Thyroid gland (tissue), 4 donors: ENCODE data around the gene ADAMTS12.

Experiments
- POLR2A ChIP-seq, 2 donors: fragments of 450-650 bp; IDR thresholded peaks; one replicate each; pipeline ENCODE4 v1.6.1; 2017; ENCODE audit warnings: antibody characterized with exemption in 2 of 2, mild to moderate bottlenecking in 2 of 2, moderate library complexity in 1 of 2
- TF ChIP-seq, protein P1 (sequence below), 6 experiments: fragments of 200-600 bp in 3 of 6; fragments of 450-650 bp in 3 of 6; sonication (generic) in 3 of 6; IDR thresholded peaks; one replicate each; pipeline ENCODE4 v1.5.1; 2016 to 2019; ENCODE audit warnings: antibody characterized with exemption in 6 of 6, mild to moderate bottlenecking in 2 of 6, inconsistent platforms in 1 of 6, moderate library complexity in 1 of 6

DNA sequence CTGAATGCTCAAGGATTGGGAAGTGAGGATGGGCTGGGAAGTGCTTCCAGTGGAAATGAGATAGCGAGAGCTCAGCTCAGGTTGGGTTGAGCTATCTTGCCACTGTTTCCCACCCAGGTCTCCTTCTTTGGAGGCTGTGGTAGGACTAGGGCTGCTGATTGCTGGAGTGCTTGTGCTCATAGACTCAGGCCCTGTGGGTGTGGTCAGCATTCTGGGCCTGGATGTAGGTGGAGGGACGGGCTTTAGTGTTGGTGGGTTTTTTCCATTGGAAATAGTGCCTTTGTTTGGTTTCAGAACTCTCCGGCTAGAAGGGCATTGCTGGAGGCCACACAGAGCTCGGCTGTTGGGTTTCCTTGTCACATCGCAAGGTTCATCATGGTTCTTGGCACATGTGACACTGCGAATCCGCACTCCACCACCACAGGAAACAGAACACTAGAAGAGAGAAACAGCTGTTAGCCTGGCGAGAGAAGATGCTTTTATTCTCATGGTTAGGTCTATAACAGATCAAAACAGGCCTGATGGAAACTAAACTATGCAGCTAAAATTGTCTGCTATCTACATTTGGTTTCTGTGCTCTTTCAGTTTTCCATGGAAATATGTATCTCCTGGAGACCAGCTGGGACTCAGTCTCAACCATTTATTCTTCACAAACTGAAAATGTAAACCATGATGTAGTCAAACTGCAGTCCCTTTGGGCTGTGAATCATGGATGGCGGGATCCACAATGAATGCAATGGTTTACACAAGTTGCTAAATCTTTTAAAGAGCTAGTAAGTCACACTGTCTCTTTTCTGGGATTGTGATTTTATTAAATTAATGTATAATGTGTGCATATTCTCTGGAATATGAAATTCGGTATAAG lies 314.8 kb downstream of the ADAMTS12 start:
- TF ChIP-seq, protein P1, sequence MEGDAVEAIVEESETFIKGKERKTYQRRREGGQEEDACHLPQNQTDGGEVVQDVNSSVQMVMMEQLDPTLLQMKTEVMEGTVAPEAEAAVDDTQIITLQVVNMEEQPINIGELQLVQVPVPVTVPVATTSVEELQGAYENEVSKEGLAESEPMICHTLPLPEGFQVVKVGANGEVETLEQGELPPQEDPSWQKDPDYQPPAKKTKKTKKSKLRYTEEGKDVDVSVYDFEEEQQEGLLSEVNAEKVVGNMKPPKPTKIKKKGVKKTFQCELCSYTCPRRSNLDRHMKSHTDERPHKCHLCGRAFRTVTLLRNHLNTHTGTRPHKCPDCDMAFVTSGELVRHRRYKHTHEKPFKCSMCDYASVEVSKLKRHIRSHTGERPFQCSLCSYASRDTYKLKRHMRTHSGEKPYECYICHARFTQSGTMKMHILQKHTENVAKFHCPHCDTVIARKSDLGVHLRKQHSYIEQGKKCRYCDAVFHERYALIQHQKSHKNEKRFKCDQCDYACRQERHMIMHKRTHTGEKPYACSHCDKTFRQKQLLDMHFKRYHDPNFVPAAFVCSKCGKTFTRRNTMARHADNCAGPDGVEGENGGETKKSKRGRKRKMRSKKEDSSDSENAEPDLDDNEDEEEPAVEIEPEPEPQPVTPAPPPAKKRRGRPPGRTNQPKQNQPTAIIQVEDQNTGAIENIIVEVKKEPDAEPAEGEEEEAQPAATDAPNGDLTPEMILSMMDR (IDR thresholded peaks at IDR 0.05) = no peak
- no peak for TF ChIP-seq POLR2A (IDR thresholded peaks at IDR 0.05)
